ENCODE results near the gene RALB. TPM values are rescaled to one million over a fixed set of nuclear protein-coding genes. Genes with fewer than 3 reads are reported as not detected.

Gene RALB
- polyA plus RNA-seq, 1 of the 3 experiments (the other 2 are of a cell fraction): 37.2 TPM

DNA sequence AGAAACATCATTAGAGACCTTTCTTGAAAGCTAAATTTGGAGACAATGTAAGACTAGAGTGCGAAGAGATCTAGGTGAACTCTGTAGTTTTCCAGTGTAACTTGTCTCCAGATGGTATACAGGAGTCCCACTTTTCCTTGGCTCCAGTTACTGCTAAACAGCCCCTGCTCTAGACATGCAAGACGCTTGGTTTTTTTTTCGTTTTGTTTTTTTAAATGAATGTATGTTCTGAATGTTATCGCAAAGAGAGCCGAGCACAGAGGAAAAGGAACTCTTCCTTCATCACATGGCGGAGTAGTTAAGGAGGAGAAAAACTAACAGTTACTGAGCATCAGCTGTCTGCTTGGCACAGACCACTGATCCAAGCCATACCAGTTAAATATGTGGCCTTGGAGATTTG lies 2.4 kb downstream of the RALB start:
- TF ChIP-seq TEAD4 (IDR thresholded peaks at IDR 0.05; ENCODE audit: borderline replicate concordance, insufficient read depth) (no peak), EP300 (IDR thresholded peaks at IDR 0.05; ENCODE audit: borderline replicate concordance in 1 of 2, low read depth in 1 of 2, low read length in 1 of 2) (no peak), RAD21 (IDR thresholded peaks at IDR 0.05; ENCODE audit: low read length) (no peak), FOSL2 (IDR thresholded peaks at IDR 0.05; ENCODE audit: borderline replicate concordance, low read depth) (no peak), FOXM1 (IDR thresholded peaks at IDR 0.05; ENCODE audit: low read depth) (no peak), RFX5 (IDR thresholded peaks at IDR 0.05; ENCODE audit: low read length) (no peak), TAF1 (IDR thresholded peaks at IDR 0.05; ENCODE audit: borderline replicate concordance, low read depth, low read length) (no peak), YY1 (IDR thresholded peaks at IDR 0.05; ENCODE audit: low read depth) (no peak), NRF1 (IDR thresholded peaks at IDR 0.05; ENCODE audit: low read depth, low read length) (no peak), EZH2phosphoT487 (IDR thresholded peaks at IDR 0.05; ENCODE audit: borderline replicate concordance, low read depth) (no peak), POLR2AphosphoS5 (IDR thresholded peaks at IDR 0.05; ENCODE audit: low read depth, low read length) (no peak), GATA2 (CRISPR knock-in tag; IDR thresholded peaks at IDR 0.05) (no peak), MEF2A (IDR thresholded peaks at IDR 0.05; ENCODE audit: borderline replicate concordance, low read depth) (no peak), RCOR1 (IDR thresholded peaks at IDR 0.05; ENCODE audit: low read length) (no peak)
- TF ChIP-seq, protein P1, sequence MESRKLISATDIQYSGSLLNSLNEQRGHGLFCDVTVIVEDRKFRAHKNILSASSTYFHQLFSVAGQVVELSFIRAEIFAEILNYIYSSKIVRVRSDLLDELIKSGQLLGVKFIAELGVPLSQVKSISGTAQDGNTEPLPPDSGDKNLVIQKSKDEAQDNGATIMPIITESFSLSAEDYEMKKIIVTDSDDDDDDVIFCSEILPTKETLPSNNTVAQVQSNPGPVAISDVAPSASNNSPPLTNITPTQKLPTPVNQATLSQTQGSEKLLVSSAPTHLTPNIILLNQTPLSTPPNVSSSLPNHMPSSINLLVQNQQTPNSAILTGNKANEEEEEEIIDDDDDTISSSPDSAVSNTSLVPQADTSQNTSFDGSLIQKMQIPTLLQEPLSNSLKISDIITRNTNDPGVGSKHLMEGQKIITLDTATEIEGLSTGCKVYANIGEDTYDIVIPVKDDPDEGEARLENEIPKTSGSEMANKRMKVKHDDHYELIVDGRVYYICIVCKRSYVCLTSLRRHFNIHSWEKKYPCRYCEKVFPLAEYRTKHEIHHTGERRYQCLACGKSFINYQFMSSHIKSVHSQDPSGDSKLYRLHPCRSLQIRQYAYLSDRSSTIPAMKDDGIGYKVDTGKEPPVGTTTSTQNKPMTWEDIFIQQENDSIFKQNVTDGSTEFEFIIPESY (IDR thresholded peaks at IDR 0.05; ENCODE audit: borderline replicate concordance, low read depth): no peak
- TF ChIP-seq, protein P2, sequence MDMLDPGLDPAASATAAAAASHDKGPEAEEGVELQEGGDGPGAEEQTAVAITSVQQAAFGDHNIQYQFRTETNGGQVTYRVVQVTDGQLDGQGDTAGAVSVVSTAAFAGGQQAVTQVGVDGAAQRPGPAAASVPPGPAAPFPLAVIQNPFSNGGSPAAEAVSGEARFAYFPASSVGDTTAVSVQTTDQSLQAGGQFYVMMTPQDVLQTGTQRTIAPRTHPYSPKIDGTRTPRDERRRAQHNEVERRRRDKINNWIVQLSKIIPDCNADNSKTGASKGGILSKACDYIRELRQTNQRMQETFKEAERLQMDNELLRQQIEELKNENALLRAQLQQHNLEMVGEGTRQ (IDR thresholded peaks at IDR 0.05; ENCODE audit: borderline replicate concordance, low read depth, low read length): no peak
- TF ChIP-seq, protein P3, sequence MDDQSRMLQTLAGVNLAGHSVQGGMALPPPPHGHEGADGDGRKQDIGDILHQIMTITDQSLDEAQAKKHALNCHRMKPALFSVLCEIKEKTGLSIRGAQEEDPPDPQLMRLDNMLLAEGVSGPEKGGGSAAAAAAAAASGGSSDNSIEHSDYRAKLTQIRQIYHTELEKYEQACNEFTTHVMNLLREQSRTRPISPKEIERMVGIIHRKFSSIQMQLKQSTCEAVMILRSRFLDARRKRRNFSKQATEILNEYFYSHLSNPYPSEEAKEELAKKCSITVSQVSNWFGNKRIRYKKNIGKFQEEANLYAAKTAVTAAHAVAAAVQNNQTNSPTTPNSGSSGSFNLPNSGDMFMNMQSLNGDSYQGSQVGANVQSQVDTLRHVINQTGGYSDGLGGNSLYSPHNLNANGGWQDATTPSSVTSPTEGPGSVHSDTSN (IDR thresholded peaks at IDR 0.05): no peak
- TF ChIP-seq, protein P4, sequence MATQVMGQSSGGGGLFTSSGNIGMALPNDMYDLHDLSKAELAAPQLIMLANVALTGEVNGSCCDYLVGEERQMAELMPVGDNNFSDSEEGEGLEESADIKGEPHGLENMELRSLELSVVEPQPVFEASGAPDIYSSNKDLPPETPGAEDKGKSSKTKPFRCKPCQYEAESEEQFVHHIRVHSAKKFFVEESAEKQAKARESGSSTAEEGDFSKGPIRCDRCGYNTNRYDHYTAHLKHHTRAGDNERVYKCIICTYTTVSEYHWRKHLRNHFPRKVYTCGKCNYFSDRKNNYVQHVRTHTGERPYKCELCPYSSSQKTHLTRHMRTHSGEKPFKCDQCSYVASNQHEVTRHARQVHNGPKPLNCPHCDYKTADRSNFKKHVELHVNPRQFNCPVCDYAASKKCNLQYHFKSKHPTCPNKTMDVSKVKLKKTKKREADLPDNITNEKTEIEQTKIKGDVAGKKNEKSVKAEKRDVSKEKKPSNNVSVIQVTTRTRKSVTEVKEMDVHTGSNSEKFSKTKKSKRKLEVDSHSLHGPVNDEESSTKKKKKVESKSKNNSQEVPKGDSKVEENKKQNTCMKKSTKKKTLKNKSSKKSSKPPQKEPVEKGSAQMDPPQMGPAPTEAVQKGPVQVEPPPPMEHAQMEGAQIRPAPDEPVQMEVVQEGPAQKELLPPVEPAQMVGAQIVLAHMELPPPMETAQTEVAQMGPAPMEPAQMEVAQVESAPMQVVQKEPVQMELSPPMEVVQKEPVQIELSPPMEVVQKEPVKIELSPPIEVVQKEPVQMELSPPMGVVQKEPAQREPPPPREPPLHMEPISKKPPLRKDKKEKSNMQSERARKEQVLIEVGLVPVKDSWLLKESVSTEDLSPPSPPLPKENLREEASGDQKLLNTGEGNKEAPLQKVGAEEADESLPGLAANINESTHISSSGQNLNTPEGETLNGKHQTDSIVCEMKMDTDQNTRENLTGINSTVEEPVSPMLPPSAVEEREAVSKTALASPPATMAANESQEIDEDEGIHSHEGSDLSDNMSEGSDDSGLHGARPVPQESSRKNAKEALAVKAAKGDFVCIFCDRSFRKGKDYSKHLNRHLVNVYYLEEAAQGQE (IDR thresholded peaks at IDR 0.05; ENCODE audit: low read depth, low read length): no peak
- TF ChIP-seq, protein P5, sequence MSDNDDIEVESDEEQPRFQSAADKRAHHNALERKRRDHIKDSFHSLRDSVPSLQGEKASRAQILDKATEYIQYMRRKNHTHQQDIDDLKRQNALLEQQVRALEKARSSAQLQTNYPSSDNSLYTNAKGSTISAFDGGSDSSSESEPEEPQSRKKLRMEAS (IDR thresholded peaks at IDR 0.05; ENCODE audit: low read depth): no peak
- Histone ChIP-seq H3K79me2 (ENCODE audit: insufficient read depth) (peaks cover 65% of the 10 kb centered on the region), H3K27ac (ENCODE audit: low read depth in 2 of 2, low read length in 1 of 2) (no peak overlapping the region), H3K9me3 (no peaks in the 10 kb centered on the region), H3K9me2 (no peaks in the 10 kb centered on the region), H3F3A (replicated peaks; ENCODE audit: insufficient read depth) (no peaks in the 10 kb centered on the region), H3K9ac (no peak overlapping the region), H3K4me2 (no peak overlapping the region), H3K27me3 (ENCODE audit: insufficient read depth) (no peaks in the 10 kb centered on the region), H2AFZ (ENCODE audit: low read depth) (no peak overlapping the region), H3K4me3 (ENCODE audit: low read depth in 2 of 2, low read length in 1 of 2) (no peak overlapping the region), H4K20me1 (ENCODE audit: insufficient read depth) (peaks cover 43% of the 10 kb centered on the region), H3K36me3 (replicated peaks in 1 of 2; ENCODE audit: control insufficient read depth in 1 of 2, insufficient read depth in 2 of 2, low read length in 1 of 2) (no peaks in the 10 kb centered on the region), H3K4me1 (ENCODE audit: control insufficient read depth in 1 of 2, insufficient read depth in 2 of 2, low read depth in 1 of 2, low read length in 1 of 2) (peaks cover 14 to 17% of the 10 kb centered on the region in 2 experiments; a peak in 3 of 4 replicates)
- WGBS (ENCODE audit: low lambda C conversion rate): 93% methylated on average over 6 of the region's 6 CpGs
- ChIA-PET CTCF (interaction anchor here (1.1 to 1.2 kb wide), 3 partner anchors 58 to 552 kb away, joined by 3 to 10 read pairs (median 4); no protein-coding TSS in a partner anchor), POLR2A (no interaction called here)
- no peak for DNase-seq

Data from SK-N-SH (cell line).